22Rv1 (cell line): ENCODE results near the gene DDX18.

Experiments
- CTCF ChIP-seq: fragments of 450-650 bp; IDR thresholded peaks from 2 replicates; pipeline ENCODE4 v1.5.1; 2017; ENCODE audit warnings: mild to moderate bottlenecking
- ZFX ChIP-seq: fragments of 450-650 bp; IDR thresholded peaks from 2 replicates; pipeline ENCODE4 v1.6.1; 2017; ENCODE audit warnings: antibody characterized with exemption, borderline replicate concordance

- TF ChIP-seq ZFX (no peak), CTCF (no peak)
These were observed 37.6 kb upstream of the DDX18 start for GRCh38 chr2:117776888-117777287.
